H1 (cell line): Measurements from ENCODE around the gene ABCC10. TPM values are rescaled to one million over a fixed set of nuclear protein-coding genes. Genes with fewer than 3 reads are reported as not detected.

Experiments used
- CHD7 ChIP-seq: fragments of 300-600 bp; sonication (generic); IDR thresholded peaks from 2 replicates; pipeline ENCODE4 v1.7.1; 2012; ENCODE audit warnings: low read length, moderate library complexity, mild to moderate bottlenecking, inconsistent platforms; ENCODE audit not compliant: insufficient replicate concordance
- E2F6 ChIP-seq: IDR thresholded peaks from 2 replicates; pipeline ENCODE4 v1.6.1; 2012; ENCODE audit warnings: inconsistent platforms
- GTF2F1 ChIP-seq: IDR thresholded peaks from 2 replicates; pipeline ENCODE4 v1.6.1; 2012; ENCODE audit warnings: low read depth, low read length, improper control_type of control experiment, borderline replicate concordance
- PHF8 ChIP-seq: fragments of 200-600 bp; sonication (generic); conservative IDR thresholded peaks from 2 replicates; pipeline ENCODE4 v1.7.1; 2012; ENCODE audit warnings: low read depth, mild to moderate bottlenecking, inconsistent platforms, low read length, moderate library complexity
- POU5F1 ChIP-seq: IDR thresholded peaks from 2 replicates; pipeline ENCODE4 v1.6.1; 2011; ENCODE audit warnings: low read depth, mild to moderate bottlenecking, low read length, moderate library complexity
- RNF2 ChIP-seq: fragments of 200-900, 300-1000 bp; sonication (generic); IDR thresholded peaks from 2 replicates; pipeline ENCODE4 v1.7.1; 2016; ENCODE audit warnings: borderline replicate concordance, low read depth, mild to moderate bottlenecking, antibody characterized with exemption, low read length; ENCODE audit not compliant: poor library complexity, severe bottlenecking; ENCODE audit errors: missing control alignments
- SIN3A ChIP-seq, 2 experiments: IDR thresholded peaks in 1 of 2; conservative IDR thresholded peaks in 1 of 2; 2 replicates each; pipeline ENCODE4 v1.6.1; 2011 to 2012; ENCODE audit warnings: low read length in 2 of 2, improper control_type of control experiment in 1 of 2, low read depth in 1 of 2, mild to moderate bottlenecking in 1 of 2
- SUZ12 ChIP-seq: fragments of 200-600 bp; sonication (generic); IDR thresholded peaks from 2 replicates; pipeline ENCODE4 v1.6.1; 2012; ENCODE audit warnings: mild to moderate bottlenecking, inconsistent platforms, low read length, moderate library complexity, mixed read lengths
- TCF12 ChIP-seq: IDR thresholded peaks from 2 replicates; pipeline ENCODE4 v1.6.1; 2011; ENCODE audit warnings: low read depth, mild to moderate bottlenecking, low read length
- polyA plus RNA-seq, 7 experiments: library from polyadenylated mRNA; depleted of rRNA in 3 of 7; stranded (reverse) in 5 of 7; unstranded in 2 of 7; fragments of >200 nt in 5 of 7; fragments of 200-250 nt in 2 of 7; gene quantifications; 1 replicate in 5 of 7; 2 replicates in 1 of 7; 4 replicates in 1 of 7; pipeline versions ENCODE4 v1.2.1 to v1.2.3, GENCODE V29; 2011 to 2013; ENCODE audit warnings: missing spikeins in 2 of 7, mixed read lengths in 2 of 7
- total RNA-seq: library from RNA; stranded (reverse); fragmentation: NEBNext Ultra II Directional; extraction: Animal tissue kit (Norgen Biotek cat#: 25700); gene quantifications from 2 replicates; pipeline ENCODE4 v1.2.1, GENCODE V29; 2021
- TF ChIP-seq, protein P1 (sequence below): IDR thresholded peaks from 2 replicates; pipeline ENCODE4 v1.6.1; 2012; ENCODE audit warnings: inconsistent platforms

ABCC10 gene
- total and polyA plus RNA-seq, 2 of the 8 experiments (the other 6 are each of a cell fraction or from before 2014, with no cell fraction given), result 15.5 to 24.6 TPM

- TF ChIP-seq CHD7 (no peak), SIN3A (conservative IDR thresholded peaks at IDR 0.05 in 1 of 2, IDR thresholded peaks at IDR 0.05 in 1 of 2; ENCODE audit: low read depth in 1 of 2, low read length in 2 of 2) (no peak), RNF2 (no peak), POU5F1 (no peak), SUZ12 (no peak), TCF12 (no peak), GTF2F1 (no peak), PHF8 (no peak), E2F6 (no peak)
- TF ChIP-seq, protein P1, sequence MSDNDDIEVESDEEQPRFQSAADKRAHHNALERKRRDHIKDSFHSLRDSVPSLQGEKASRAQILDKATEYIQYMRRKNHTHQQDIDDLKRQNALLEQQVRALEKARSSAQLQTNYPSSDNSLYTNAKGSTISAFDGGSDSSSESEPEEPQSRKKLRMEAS, result no peak
Measured at GRCh38 chr6:43467752-43468151, 40.4 kb downstream of the ABCC10 start (continued).
